Pancreas (tissue), 10 donors: ENCODE results near the gene SERPINE1. TPM values are rescaled to one million over a fixed set of nuclear protein-coding genes. Genes with fewer than 3 reads are reported as not detected.
A peak's percentile ranks its signal among the peaks of the same experiment; 100 is the strongest.

ENCODE experiments used
- ATAC-seq, 4 donors: fragments of 200-7000 bp; cut with Tn5 transposase; one replicate each; pipeline versions ENCODE4 v1.8.0 to v1.9.1; 2020; ENCODE audit warnings: mild to moderate bottlenecking in 4 of 4, moderate library complexity in 4 of 4
- DNase-seq, 6 donors: peaks; one replicate each; pipeline ENCODE4 v3.0.0-alpha.2; 2020
- FAIRE-seq: peaks from 2 replicates; lab custom pipeline; 2012; peaks lifted over from hg19 to GRCh38; lab: Jason Lieb, UNC
- H3K27ac ChIP-seq, 4 donors: fragments of 200-600 bp; sonication (generic); 1 replicate in 3 of 4; 2 replicates in 1 of 4; pipeline versions ENCODE4 v1.5.0 to v1.8.0; 2020
- H3K27me3 ChIP-seq, 4 donors: fragments of 200-600 bp; one replicate each; pipeline ENCODE4 v1.8.0; 2021
- H3K36me3 ChIP-seq, 3 donors: fragments of 200-600 bp; sonication (generic) in 1 of 3; one replicate each; pipeline versions ENCODE4 v1.5.0 to v1.8.0; 2020 to 2021
- H3K4me1 ChIP-seq, 3 donors: fragments of 200-600 bp; one replicate each; pipeline ENCODE4 v1.8.0; 2021
- H3K4me3 ChIP-seq, 4 donors: fragments of 200-600 bp; sonication (generic) in 2 of 4; one replicate each; pipeline versions ENCODE4 v1.5.0 to v1.8.0; 2020 to 2021
- H3K9me3 ChIP-seq, 4 donors: fragments of 200-600 bp; one replicate each; pipeline ENCODE4 v1.8.0; 2021
- WGBS, 2 donors: extraction: QIAGEN DNeasy Blood & Tissue Kit; methylation state at CpG; one replicate each; pipeline ENCODE4 v1.1.7; 2013; 5-methylcytosine and 5-hydroxymethylcytosine counted together
- intact Hi-C, 3 donors: fragments of 100-400 bp; cut with DNase I; formaldehyde crosslinking; loops; one replicate each; pipeline versions ENCODE4 v1.11.1 to v1.14.2; 2022
- polyA plus RNA-seq, 2 donors: library from polyadenylated mRNA; stranded (reverse); fragments of 200-250 nt; gene quantifications; one replicate each; pipeline ENCODE4 v1.2.3, GENCODE V29; 2013
- total RNA-seq, 6 donors: library from RNA; stranded (reverse); fragmentation: NEBNext Ultra II Directional in 4 of 6; extraction: Animal tissue kit (Norgen Biotek cat#: 25700) in 4 of 6; gene quantifications; one replicate each; pipeline versions ENCODE4 v1.2.1 to v1.2.4, GENCODE V29; 2021 to 2023
- TF ChIP-seq, protein P1 (sequence below), 4 donors: fragments of 200-600 bp; sonication (generic) in 3 of 4; IDR thresholded peaks; one replicate each; pipeline versions ENCODE4 v1.5.0 to v1.8.0; 2021; ENCODE audit warnings: antibody characterized with exemption in 4 of 4
- donor health status: healthy with polysubstance abuse.
- donor health status: DM: no; HTN: no; CAD: no; lungs with moderate emphysema.
- donor health status: DM: no; HTN: no; CAD: no.
- donor health status: control.
- donor health status: control.
- donor health status: Bipolar disorder and iron deficiency.
- donor health status: DM: yes; HTN: yes; CAD: no.
- donor health status: DM: no; HTN: no; CAD: no.
- donor health status: DM: no; HTN: no; CAD: no.
- donor health status: DM: yes; HTN: yes; CAD: no.

Gene SERPINE1
- total and polyA plus RNA-seq, 8 donors, result 0.98 to 14.5 (median 3.7) TPM

DNA sequence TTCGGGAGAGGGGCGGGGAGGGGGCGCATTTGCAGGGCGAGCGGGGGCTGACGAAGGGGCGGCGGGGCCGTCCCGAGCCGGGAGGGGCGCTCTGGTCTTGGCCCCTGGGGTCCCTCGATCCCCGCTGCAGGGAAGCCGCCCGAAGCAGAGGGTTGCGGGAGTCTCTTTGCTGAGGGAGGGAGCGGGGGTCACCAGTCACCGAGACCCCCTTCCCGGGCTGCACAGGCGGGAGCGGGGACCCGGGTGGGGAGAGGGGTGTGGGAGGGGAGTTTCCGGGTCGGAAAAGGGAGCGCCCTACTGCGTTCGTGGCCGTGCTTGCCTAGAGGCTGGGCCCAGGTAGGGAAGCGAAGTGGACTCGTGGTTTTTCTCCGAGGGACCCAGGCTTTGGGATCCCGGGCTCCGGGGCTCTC is 27.8 kb downstream of the SERPINE1 start:
- intact Hi-C loops, result no loop called here
- Histone ChIP-seq H3K9me3 (no peaks in the 10 kb centered on the region), H3K4me3 (peak overlapping the region; percentile 63 to 95 (median 74)), H3K36me3 (peaks cover 0 to 6% (median 0%) of the 10 kb centered on the region in 3 donors), H3K27ac (no peak overlapping the region), H3K27me3 (no peaks in the 10 kb centered on the region), H3K4me1 (no peaks in the 10 kb centered on the region)
- 0 to 1% methylated on average over 26 to 33 of the region's 34 CpGs for WGBS, 2 donors
- DNase-seq (peak in 1 of 6 donors; percentile 78), FAIRE-seq (no peak), ATAC-seq (peak; percentile 13 to 65 (median 48))
- TF ChIP-seq, protein P1, sequence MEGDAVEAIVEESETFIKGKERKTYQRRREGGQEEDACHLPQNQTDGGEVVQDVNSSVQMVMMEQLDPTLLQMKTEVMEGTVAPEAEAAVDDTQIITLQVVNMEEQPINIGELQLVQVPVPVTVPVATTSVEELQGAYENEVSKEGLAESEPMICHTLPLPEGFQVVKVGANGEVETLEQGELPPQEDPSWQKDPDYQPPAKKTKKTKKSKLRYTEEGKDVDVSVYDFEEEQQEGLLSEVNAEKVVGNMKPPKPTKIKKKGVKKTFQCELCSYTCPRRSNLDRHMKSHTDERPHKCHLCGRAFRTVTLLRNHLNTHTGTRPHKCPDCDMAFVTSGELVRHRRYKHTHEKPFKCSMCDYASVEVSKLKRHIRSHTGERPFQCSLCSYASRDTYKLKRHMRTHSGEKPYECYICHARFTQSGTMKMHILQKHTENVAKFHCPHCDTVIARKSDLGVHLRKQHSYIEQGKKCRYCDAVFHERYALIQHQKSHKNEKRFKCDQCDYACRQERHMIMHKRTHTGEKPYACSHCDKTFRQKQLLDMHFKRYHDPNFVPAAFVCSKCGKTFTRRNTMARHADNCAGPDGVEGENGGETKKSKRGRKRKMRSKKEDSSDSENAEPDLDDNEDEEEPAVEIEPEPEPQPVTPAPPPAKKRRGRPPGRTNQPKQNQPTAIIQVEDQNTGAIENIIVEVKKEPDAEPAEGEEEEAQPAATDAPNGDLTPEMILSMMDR (IDR thresholded peaks at IDR 0.05), result no peak

DNA sequence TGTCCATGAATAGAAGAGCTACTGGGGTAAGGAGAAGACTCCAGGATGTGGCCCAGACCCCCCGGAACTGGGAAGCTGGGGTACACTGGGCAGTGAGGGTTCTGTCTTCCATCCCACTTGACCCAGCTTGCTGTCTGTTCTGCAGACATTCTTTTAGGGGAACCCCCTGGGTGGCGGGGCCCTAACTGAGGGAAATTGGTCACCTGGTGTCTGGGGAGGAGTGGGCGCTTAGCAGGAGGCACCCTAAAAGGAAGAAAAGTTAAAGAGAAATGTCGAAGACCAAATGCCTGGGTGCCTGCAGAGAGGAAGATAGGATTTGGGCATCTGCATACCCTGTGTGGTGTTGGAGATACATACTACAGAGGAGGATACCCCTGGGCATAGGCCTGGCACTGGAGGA is 28.4 kb downstream of the SERPINE1 start:
- no peak for ATAC-seq
- Histone ChIP-seq H3K27ac (no peak overlapping the region), H3K4me3 (peak overlapping the region in 3 of 4 donors; percentile 63 to 95 (median 83)), H3K9me3 (no peaks in the 10 kb centered on the region), H3K36me3 (peaks cover 0 to 6% (median 0%) of the 10 kb centered on the region in 3 donors), H3K4me1 (no peaks in the 10 kb centered on the region), H3K27me3 (no peaks in the 10 kb centered on the region)
- TF ChIP-seq, protein P1 (IDR thresholded peaks at IDR 0.05), result no peak
- intact Hi-C loops, result no loop called here
- 34 to 44% methylated on average over 4 of the region's 4 CpGs for WGBS, 2 donors
- no peak for DNase-seq
- FAIRE-seq, result no peak

DNA sequence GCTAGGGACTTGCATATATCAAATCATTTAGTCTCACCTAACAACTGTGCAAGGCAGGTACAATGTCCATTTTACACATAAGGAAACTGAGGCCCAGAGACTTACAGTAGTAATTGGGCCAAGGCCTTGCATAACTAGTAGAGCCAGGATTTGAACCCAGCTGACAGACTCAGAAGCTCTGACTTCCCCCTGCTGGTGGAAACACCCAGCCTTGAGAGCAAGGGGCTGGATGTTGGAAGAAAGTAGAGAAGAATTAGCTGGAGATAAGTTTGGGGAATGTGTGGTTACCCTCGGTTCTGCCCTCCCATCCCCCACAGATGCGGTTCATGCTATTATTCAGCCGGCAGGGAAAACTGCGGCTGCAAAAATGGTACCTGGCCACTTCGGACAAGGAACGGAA is 29.4 kb downstream of the SERPINE1 start:
- Histone ChIP-seq H3K36me3 (peaks cover 0 to 6% (median 0%) of the 10 kb centered on the region in 3 donors), H3K27me3 (no peaks in the 10 kb centered on the region), H3K4me1 (no peaks in the 10 kb centered on the region), H3K4me3 (no peak overlapping the region), H3K27ac (no peak overlapping the region), H3K9me3 (no peaks in the 10 kb centered on the region)
- ATAC-seq (no peak), FAIRE-seq (no peak), DNase-seq (no peak)
- 83 to 84% methylated on average over 6 of the region's 6 CpGs for WGBS, 2 donors
- intact Hi-C loops, result no loop called here
- TF ChIP-seq, protein P1 (IDR thresholded peaks at IDR 0.05), result no peak

DNA sequence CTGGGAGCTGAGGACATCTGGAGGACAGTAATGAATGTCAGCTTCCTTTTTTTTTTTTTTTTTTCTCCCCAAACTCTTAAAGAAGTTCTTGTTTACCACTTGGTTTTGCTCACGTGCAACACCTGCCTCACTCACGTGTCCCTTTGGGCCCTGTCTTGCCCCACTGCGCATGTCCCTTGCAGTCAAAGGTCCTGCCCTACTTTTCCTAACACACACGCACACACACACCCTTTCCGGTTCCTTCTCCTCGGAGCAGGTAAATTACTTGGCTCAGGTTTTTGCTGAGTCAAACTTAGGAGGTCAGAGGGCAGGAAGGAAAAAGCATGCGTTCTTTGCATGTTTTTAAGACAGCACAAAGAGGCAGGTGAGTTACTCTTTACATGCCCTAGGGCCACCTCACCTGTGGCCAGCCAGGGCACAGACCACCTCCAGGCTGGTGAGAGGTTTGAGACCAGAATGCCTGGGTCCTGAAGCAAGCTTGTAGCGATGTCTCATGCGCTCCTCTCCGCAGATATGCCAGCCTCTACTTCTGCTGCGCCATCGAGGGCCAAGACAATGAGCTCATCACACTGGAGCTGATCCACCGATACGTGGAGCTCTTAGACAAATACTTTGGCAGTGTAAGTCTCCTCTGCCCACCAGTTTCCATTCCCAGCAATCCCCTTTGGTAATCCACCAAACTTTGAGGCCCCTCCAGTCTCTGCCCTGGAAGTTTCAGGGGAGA is 30.1 kb downstream of the SERPINE1 start:
- WGBS, 2 donors, result 83 to 85% methylated on average over 14 of the region's 14 CpGs

More for the DNA sequence above, 30.1 kb downstream of the SERPINE1 start:
- peaks cover 0 to 6% (median 0%) of the 10 kb centered on the region in 3 donors for H3K36me3 ChIP-seq
- ATAC-seq (no peak), FAIRE-seq (no peak), DNase-seq (no peak)
- TF ChIP-seq, protein P1 (IDR thresholded peaks at IDR 0.05), result no peak
- no peaks in the 10 kb centered on the region for H3K4me1 ChIP-seq
- H3K27ac ChIP-seq, result no peak overlapping the region
- no peaks in the 10 kb centered on the region for H3K27me3 ChIP-seq
- H3K4me3 ChIP-seq, result no peak overlapping the region
- intact Hi-C loops, result no loop called here
- H3K9me3 ChIP-seq, result no peaks in the 10 kb centered on the region
